ENCODE data around the gene PRKAA2.

GRCh38 chr1:56643661-56644060, 1.5 kb upstream of the PRKAA2 start:
- TF ChIP-seq EZH2 (IDR thresholded peaks at IDR 0.05; ENCODE audit: insufficient read depth, poor library complexity, severe bottlenecking) (no peak), EZH2phosphoT487 (IDR thresholded peaks at IDR 0.05; ENCODE audit: insufficient read depth, low read depth) (no peak)
